ENCODE data around the gene RAB3GAP2. TPM values are rescaled to one million over a fixed set of nuclear protein-coding genes. Genes with fewer than 3 reads are reported as not detected.
"Not testable (repeated sequence)": the region's sequence is repeated elsewhere in the genome, so short reads cannot be mapped to it uniquely, and the experiment has no call there.

RAB3GAP2 gene
- total and polyA plus RNA-seq, 4 experiments from 2014 or later = 24.1 to 44.9 (median 37.8) TPM

DNA sequence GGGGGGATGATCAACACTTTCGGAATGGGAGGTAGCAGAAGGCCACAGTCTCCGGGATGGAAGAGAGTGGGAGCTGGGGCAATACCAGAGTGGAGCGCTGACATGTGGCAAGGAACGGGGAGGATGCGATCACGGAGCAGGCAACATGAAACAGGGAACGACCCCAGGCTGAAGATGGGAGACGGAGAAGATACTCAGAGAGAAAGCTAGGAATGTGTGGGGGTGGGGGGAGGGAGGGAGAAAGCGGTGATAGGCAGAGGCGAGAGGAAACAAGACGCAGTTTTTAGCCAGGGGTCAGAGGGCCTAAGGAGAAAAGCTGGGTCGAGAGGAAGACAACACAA, 577 bp downstream of the RAB3GAP2 start:
- POLR2A ChIA-PET (ENCODE audit: partially characterized antibody) = no interaction called here
- peaks cover 20 to 30% of the 10 kb centered on the region in 2 donors for H3K36me3 Mint-ChIP-seq
- peaks cover 2 to 6% of the 10 kb centered on the region in 2 donors for H3K27me3 Mint-ChIP-seq
- CTCF ChIA-PET (ENCODE audit: partially characterized antibody) = interaction anchor here (0.6 to 1.2 kb wide), 4 partner anchors 10 to 461 kb away, joined by 3 to 4 read pairs (median 3); no protein-coding TSS in a partner anchor
- H3K4me1 Mint-ChIP-seq = peaks cover 11 to 20% (median 16%) of the 10 kb centered on the region in 4 donors
- no peak overlapping the region for H3K4me3 Mint-ChIP-seq
- intact Hi-C loops (cut with micrococcal nuclease) = loop anchor here (1.0 to 10.0 kb wide), 4 partner anchors 177 to 1987 kb away; partner anchors contain the start of genes BPNT1, EPRS1, IARS2 and RRP15
- H3K27ac Mint-ChIP-seq = no peak overlapping the region
- Histone ChIP-seq H3K27me3 (ENCODE audit: insufficient read depth, low read length) (no peaks in the 10 kb centered on the region), H3K27ac (ENCODE audit: low read depth, low read length) (peak overlapping the region; percentile 95), H3K4me3 (ENCODE audit: low read length in 2 of 2) (peak overlapping the region; percentile 77 to 96), H3K9me3 (ENCODE audit: control insufficient read depth in 1 of 2, low read length in 2 of 2) (no peaks in the 10 kb centered on the region), H3K4me1 (ENCODE audit: insufficient read depth, low read length) (peaks cover 38% of the 10 kb centered on the region), H3K36me3 (ENCODE audit: insufficient read depth, low read length) (no peaks in the 10 kb centered on the region)
- DNase-seq = peak in 1 of 5 donors; percentile 3
- H3K9me3 Mint-ChIP-seq = no peaks in the 10 kb centered on the region

DNA sequence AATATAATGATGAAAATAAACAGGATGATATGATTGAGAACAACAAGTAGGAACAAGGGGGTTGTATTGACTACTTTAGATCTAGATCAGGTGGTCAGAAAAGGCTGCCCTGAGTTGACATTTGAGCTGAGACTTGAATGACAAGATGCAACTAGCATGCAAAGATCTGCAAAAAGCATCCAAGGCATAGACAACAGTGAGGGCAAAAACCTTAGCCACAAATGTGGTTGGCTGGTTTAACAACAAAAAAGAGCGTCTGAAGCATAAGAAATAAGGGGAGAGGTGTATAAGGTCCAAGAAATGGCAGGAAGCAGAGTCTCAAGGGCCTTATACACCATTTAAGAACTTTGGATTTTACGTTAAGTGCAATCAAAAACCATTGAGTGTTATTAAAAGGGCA, 3.2 kb downstream of the RAB3GAP2 start:
- H3K4me1 ChIP-seq (ENCODE audit: insufficient read depth, low read length) = peaks cover 38% of the 10 kb centered on the region
- H3K27me3 ChIP-seq (ENCODE audit: insufficient read depth, low read length) = no peaks in the 10 kb centered on the region
- H3K27me3 Mint-ChIP-seq = no peaks in the 10 kb centered on the region
- peak overlapping the region in 2 of 8 donors; percentile 37 to 64 for H3K4me3 Mint-ChIP-seq
- no peak overlapping the region for H3K27ac ChIP-seq (ENCODE audit: low read depth, low read length)
- H3K36me3 Mint-ChIP-seq = peaks cover 32 to 39% of the 10 kb centered on the region in 2 donors
- H3K9me3 ChIP-seq (ENCODE audit: control insufficient read depth in 1 of 2, low read length in 2 of 2) = no peaks in the 10 kb centered on the region
- peaks cover 19 to 26% (median 21%) of the 10 kb centered on the region in 4 donors for H3K4me1 Mint-ChIP-seq
- no peak for DNase-seq
- ChIA-PET CTCF (ENCODE audit: partially characterized antibody) (no interaction called here), POLR2A (ENCODE audit: partially characterized antibody) (no interaction called here)
- H3K9me3 Mint-ChIP-seq = no peaks in the 10 kb centered on the region
- H3K36me3 ChIP-seq (ENCODE audit: insufficient read depth, low read length) = no peaks in the 10 kb centered on the region
- intact Hi-C loops (cut with micrococcal nuclease) = no loop called here
- no peak overlapping the region for H3K4me3 ChIP-seq (ENCODE audit: low read length in 2 of 2)
- H3K27ac Mint-ChIP-seq = peak overlapping the region in 2 of 7 donors; percentile 36 to 37

DNA sequence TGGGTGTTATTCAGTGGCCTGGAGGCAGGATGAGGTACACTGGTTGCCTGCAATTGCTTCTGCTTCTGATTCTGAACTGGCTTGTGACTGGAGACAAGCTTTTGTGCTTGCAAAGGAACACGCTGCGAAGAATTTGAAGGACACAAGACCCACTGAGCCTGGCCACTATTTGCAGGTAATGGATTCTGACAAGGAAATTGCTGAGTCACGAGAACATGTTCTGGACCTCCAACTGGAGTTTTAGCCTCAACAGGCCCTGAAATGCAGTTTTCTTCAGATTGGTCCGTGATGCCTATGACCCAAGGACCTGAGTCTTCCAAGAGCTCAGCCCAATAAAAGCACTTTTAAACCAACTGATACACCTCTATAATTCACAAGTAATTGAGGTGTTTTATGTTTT, 4.6 kb downstream of the RAB3GAP2 start:
- H3K27ac ChIP-seq (ENCODE audit: low read depth, low read length) = no peak overlapping the region
- H3K4me1 ChIP-seq (ENCODE audit: insufficient read depth, low read length) = peaks cover 32% of the 10 kb centered on the region
- ChIA-PET CTCF (ENCODE audit: partially characterized antibody) (interaction anchor here (1.1 kb wide), 1 partner anchor 29 kb away, joined by 3 read pairs; no protein-coding TSS in a partner anchor), POLR2A (ENCODE audit: partially characterized antibody) (no interaction called here)
- Mint-ChIP-seq H3K9me3 (peaks cover 0 to 2% (median 0%) of the 10 kb centered on the region in 8 donors), H3K27ac (no peak overlapping the region), H3K36me3 (peaks cover 37 to 42% of the 10 kb centered on the region in 2 donors), H3K4me3 (no peak overlapping the region), H3K4me1 (peaks cover 17 to 33% (median 21%) of the 10 kb centered on the region in 4 donors), H3K27me3 (no peaks in the 10 kb centered on the region)
- no peak for DNase-seq
- H3K9me3 ChIP-seq (ENCODE audit: control insufficient read depth in 1 of 2, low read length in 2 of 2) = no peaks in the 10 kb centered on the region
- no peaks in the 10 kb centered on the region for H3K27me3 ChIP-seq (ENCODE audit: insufficient read depth, low read length)
- no peaks in the 10 kb centered on the region for H3K36me3 ChIP-seq (ENCODE audit: insufficient read depth, low read length)
- intact Hi-C loops (cut with micrococcal nuclease) = no loop called here
- H3K4me3 ChIP-seq (ENCODE audit: low read length in 2 of 2) = no peak overlapping the region

DNA sequence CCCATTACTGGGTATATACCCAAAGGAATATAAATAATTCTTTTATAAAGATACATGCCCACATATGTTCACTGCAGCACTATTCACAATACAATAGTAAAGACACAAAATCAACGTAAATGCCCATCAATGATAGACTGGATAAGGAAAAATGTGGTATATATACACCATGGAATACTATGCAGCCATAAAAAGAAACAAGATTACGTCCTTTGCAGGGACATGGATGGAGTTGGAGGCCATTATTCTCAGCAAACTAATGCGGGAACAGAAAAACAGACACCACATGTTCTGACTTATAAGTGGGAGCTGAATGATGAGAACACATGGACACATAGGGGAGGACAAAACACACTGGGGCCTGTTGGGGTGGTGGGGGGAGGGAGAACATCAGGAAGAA, 12.0 kb downstream of the RAB3GAP2 start:
- H3K9me3 Mint-ChIP-seq = peaks cover 4 to 24% (median 9%) of the 10 kb centered on the region in 8 donors
- H3K4me1 ChIP-seq (ENCODE audit: insufficient read depth, low read length); DNase-seq; H3K27me3 Mint-ChIP-seq; H3K27me3 ChIP-seq (ENCODE audit: insufficient read depth, low read length); H3K36me3 ChIP-seq (ENCODE audit: insufficient read depth, low read length); intact Hi-C loops (cut with micrococcal nuclease); H3K27ac Mint-ChIP-seq; POLR2A ChIA-PET (ENCODE audit: partially characterized antibody); CTCF ChIA-PET (ENCODE audit: partially characterized antibody); H3K27ac ChIP-seq (ENCODE audit: low read depth, low read length); H3K9me3 ChIP-seq (ENCODE audit: control insufficient read depth in 1 of 2, low read length in 2 of 2); H3K4me3 ChIP-seq (ENCODE audit: low read length in 2 of 2): not testable (repeated sequence)
- H3K4me3 Mint-ChIP-seq = peak overlapping the region in 1 of 8 donors; percentile 17
- H3K36me3 Mint-ChIP-seq = peaks cover 60 to 70% of the 10 kb centered on the region in 2 donors
- peaks cover 37 to 56% (median 51%) of the 10 kb centered on the region in 4 donors for H3K4me1 Mint-ChIP-seq

DNA sequence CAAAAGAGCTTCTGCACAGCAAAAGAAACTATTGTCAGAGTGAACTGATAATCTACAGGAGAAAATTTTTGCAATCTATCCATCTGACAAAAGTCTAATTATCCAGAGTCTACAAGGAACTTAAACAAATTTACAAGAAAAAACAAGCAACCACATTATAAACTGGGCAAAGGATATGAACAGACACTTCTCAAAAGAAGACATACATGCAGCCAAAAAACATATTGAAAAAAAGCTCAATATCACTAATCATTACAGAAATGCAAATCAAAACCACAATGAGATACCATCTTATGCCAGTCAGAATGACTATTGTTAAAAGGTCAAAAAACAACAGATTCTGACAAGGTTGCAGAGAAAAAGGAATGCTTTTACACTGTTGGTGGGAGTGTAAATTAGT, 12.5 kb downstream of the RAB3GAP2 start:
- CTCF ChIA-PET (ENCODE audit: partially characterized antibody); intact Hi-C loops (cut with micrococcal nuclease); H3K4me3 ChIP-seq (ENCODE audit: low read length in 2 of 2); H3K27me3 Mint-ChIP-seq; H3K4me1 ChIP-seq (ENCODE audit: insufficient read depth, low read length); H3K27ac ChIP-seq (ENCODE audit: low read depth, low read length); H3K27me3 ChIP-seq (ENCODE audit: insufficient read depth, low read length); H3K9me3 ChIP-seq (ENCODE audit: control insufficient read depth in 1 of 2, low read length in 2 of 2); POLR2A ChIA-PET (ENCODE audit: partially characterized antibody); H3K36me3 ChIP-seq (ENCODE audit: insufficient read depth, low read length); DNase-seq; H3K27ac Mint-ChIP-seq: not testable (repeated sequence)
- H3K4me3 Mint-ChIP-seq = peak overlapping the region in 1 of 8 donors; percentile 18
- H3K9me3 Mint-ChIP-seq = peaks cover 4 to 24% (median 9%) of the 10 kb centered on the region in 8 donors
- H3K4me1 Mint-ChIP-seq = peaks cover 38 to 56% (median 53%) of the 10 kb centered on the region in 4 donors
- H3K36me3 Mint-ChIP-seq = peaks cover 60 to 71% of the 10 kb centered on the region in 2 donors

DNA sequence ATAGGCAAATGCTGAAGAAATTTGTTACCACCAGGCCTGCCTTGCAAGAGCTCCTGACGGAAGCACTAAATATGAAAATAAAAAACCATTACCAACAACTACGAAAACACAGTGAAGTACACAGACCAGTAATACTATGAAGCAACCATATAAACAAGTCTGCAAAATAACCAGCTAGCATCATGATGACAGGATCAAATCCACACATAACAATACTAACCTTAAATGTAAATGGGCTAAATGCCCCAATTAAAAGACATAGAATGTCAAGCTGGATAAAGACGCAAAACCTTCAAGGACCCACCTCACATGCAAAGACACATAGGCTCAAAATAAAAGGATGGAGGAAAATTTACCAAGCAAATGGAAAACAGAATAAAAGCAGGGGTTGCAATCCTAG, 16.1 kb downstream of the RAB3GAP2 start:
- CTCF ChIA-PET (ENCODE audit: partially characterized antibody); intact Hi-C loops (cut with micrococcal nuclease); H3K4me1 ChIP-seq (ENCODE audit: insufficient read depth, low read length); H3K4me3 Mint-ChIP-seq; H3K9me3 ChIP-seq (ENCODE audit: control insufficient read depth in 1 of 2, low read length in 2 of 2); H3K27me3 Mint-ChIP-seq; DNase-seq; H3K4me3 ChIP-seq (ENCODE audit: low read length in 2 of 2); H3K36me3 ChIP-seq (ENCODE audit: insufficient read depth, low read length); H3K27ac ChIP-seq (ENCODE audit: low read depth, low read length); H3K27me3 ChIP-seq (ENCODE audit: insufficient read depth, low read length); POLR2A ChIA-PET (ENCODE audit: partially characterized antibody): not testable (repeated sequence)
- H3K36me3 Mint-ChIP-seq = peaks cover 75 to 82% of the 10 kb centered on the region in 2 donors
- peaks cover 37 to 50% (median 49%) of the 10 kb centered on the region in 4 donors for H3K4me1 Mint-ChIP-seq
- H3K27ac Mint-ChIP-seq = peak overlapping the region in 1 of 7 donors; percentile 10
- H3K9me3 Mint-ChIP-seq = peaks cover 4 to 25% (median 10%) of the 10 kb centered on the region in 8 donors

DNA sequence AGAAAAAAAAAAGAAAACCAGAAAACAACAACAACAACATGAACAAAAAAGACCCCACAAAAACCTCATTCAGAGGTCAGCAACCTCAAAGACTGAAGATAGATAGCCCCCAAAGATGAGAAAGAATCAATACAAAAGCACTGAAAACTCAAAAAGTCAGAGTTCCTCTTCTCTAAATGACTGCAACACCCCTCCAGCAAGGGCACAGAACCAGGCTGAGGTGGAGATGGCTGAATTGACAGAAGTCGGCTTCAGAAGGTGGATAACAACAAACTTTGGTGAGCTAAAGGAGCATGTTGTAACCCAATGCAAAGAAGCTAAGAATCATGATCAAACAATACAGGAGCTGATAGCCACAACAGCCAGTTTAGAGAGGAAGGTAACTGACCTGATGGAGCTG, 17.0 kb downstream of the RAB3GAP2 start:
- peaks cover 3 to 26% (median 15%) of the 10 kb centered on the region in 8 donors for H3K9me3 Mint-ChIP-seq
- H3K27ac ChIP-seq (ENCODE audit: low read depth, low read length) = no peak overlapping the region
- intact Hi-C loops (cut with micrococcal nuclease) = no loop called here
- no peak overlapping the region for H3K4me3 Mint-ChIP-seq
- no peak overlapping the region for H3K4me3 ChIP-seq (ENCODE audit: low read length in 2 of 2)
- no peaks in the 10 kb centered on the region for H3K9me3 ChIP-seq (ENCODE audit: control insufficient read depth in 1 of 2, low read length in 2 of 2)
- ChIA-PET CTCF (ENCODE audit: partially characterized antibody) (interaction anchor here (0.7 kb wide), 1 partner anchor 17 kb away, joined by 3 read pairs; the partner anchor contains the start of gene RAB3GAP2), POLR2A (ENCODE audit: partially characterized antibody) (no interaction called here)
- H3K27me3 ChIP-seq (ENCODE audit: insufficient read depth, low read length) = no peaks in the 10 kb centered on the region
- H3K27ac Mint-ChIP-seq = peak overlapping the region in 2 of 7 donors; percentile 3 to 33
- H3K36me3 Mint-ChIP-seq = peaks cover 75 to 81% of the 10 kb centered on the region in 2 donors
- peaks cover 9% of the 10 kb centered on the region for H3K36me3 ChIP-seq (ENCODE audit: insufficient read depth, low read length)
- DNase-seq = no peak
- no peaks in the 10 kb centered on the region for H3K4me1 ChIP-seq (ENCODE audit: insufficient read depth, low read length)
- no peaks in the 10 kb centered on the region for H3K27me3 Mint-ChIP-seq
- H3K4me1 Mint-ChIP-seq = peaks cover 34 to 49% (median 44%) of the 10 kb centered on the region in 4 donors

Data from CD4-positive, alpha-beta memory T cell (primary cell).